ENCODE data around the gene IL21. TPM values are rescaled to one million over a fixed set of nuclear protein-coding genes. Genes with fewer than 3 reads are reported as not detected.
"Not testable (repeated sequence)": the region's sequence is repeated elsewhere in the genome, so short reads cannot be mapped to it uniquely, and the experiment has no call there.

The IL21 gene
- total RNA-seq, 2 experiments from 2014 or later, result 65.1 to 67.0 TPM

- Mint-ChIP-seq H3K4me1 (ENCODE audit: low read depth) (peaks cover 46% of the 10 kb centered on the region), H3K27ac (peak overlapping the region; percentile 71), H3K36me3 (peaks cover 4% of the 10 kb centered on the region), H3K9me3 (no peaks in the 10 kb centered on the region), H3K4me3 (peak overlapping the region; percentile 2), H3K27me3 (no peaks in the 10 kb centered on the region)
- POLR2A ChIA-PET, result interaction anchor here (0.9 to 4.1 kb wide), 5 partner anchors 24 to 120 kb away, joined by 3 to 26 read pairs (median 4); partner anchors contain the start of gene IL2
- intact Hi-C loops (cut with micrococcal nuclease), result loop anchor here (1.0 to 5.0 kb wide), 10 partner anchors 23 to 754 kb away; partner anchors contain the start of genes BLTP1 and CCNA2
- DNase-seq, result peak; percentile 53
- CTCF ChIA-PET, result interaction anchor here (0.7 to 3.6 kb wide), 49 partner anchors 12 to 678 kb away, joined by 3 to 45 read pairs (median 5); partner anchors contain the start of gene IL2
Observed at GRCh38 chr4:122576261-122577188, 44.3 kb downstream of the IL21 start.

GRCh38 chr4:122574347-122574746, 46.5 kb downstream of the IL21 start:
- DNase-seq; H3K9me3 Mint-ChIP-seq; H3K4me3 Mint-ChIP-seq; H3K36me3 Mint-ChIP-seq; intact Hi-C loops (cut with micrococcal nuclease); H3K27ac Mint-ChIP-seq; H3K27me3 Mint-ChIP-seq; POLR2A ChIA-PET: not testable (repeated sequence)
- CTCF ChIA-PET, result interaction anchor here (1.1 to 1.6 kb wide), 2 partner anchors 29 to 674 kb away, joined by 3 to 4 read pairs; no protein-coding TSS in a partner anchor
- H3K4me1 Mint-ChIP-seq (ENCODE audit: low read depth), result peaks cover 35% of the 10 kb centered on the region

- POLR2A ChIA-PET, result no interaction called here
- peaks cover 3% of the 10 kb centered on the region for H3K36me3 Mint-ChIP-seq
- no peak overlapping the region for H3K27ac Mint-ChIP-seq
- H3K9me3 Mint-ChIP-seq, result peaks cover 16% of the 10 kb centered on the region
- intact Hi-C loops (cut with micrococcal nuclease), result no loop called here
- no peaks in the 10 kb centered on the region for H3K27me3 Mint-ChIP-seq
- DNase-seq, result no peak
- CTCF ChIA-PET, result no interaction called here
- peaks cover 18% of the 10 kb centered on the region for H3K4me1 Mint-ChIP-seq (ENCODE audit: low read depth)
- no peak overlapping the region for H3K4me3 Mint-ChIP-seq
Observed at GRCh38 chr4:122562449-122562848, 58.4 kb downstream of the IL21 start.

Other genes starting within 250 kb of the IL21 start
- gene ADAD1, start 242.1 kb downstream of the IL21 start, total RNA-seq, result not detected
- 100 to 1,000 TPM; 164 to 165 TPM for gene IL2, start 164.3 kb downstream of the IL21 start, total RNA-seq
- 1 to 10 TPM; 3.7 to 4.3 TPM for gene BBS12, start 111.6 kb upstream of the IL21 start, total RNA-seq
- under 1 TPM; 0.36 to 0.56 TPM for gene FGF2, start 205.8 kb upstream of the IL21 start, total RNA-seq

All from activated CD4-positive, alpha-beta memory T cell treated with anti-CD3 and anti-CD28 coated beads for 36 hours (primary cell).